SK-N-SH treated with all-trans-retinoic acid at 6 μM for 48 hours (cell line): ENCODE results near the gene NRARP.

Experiments
- ATAC-seq: fragments of 200-7000 bp; cut with Tn5 transposase; 3 replicates; pipeline ENCODE4 v1.9.1; 2020; ENCODE audit warnings: mild to moderate bottlenecking, moderate library complexity
- ARNTL ChIP-seq: fragments of 450-650 bp; formaldehyde crosslinking; IDR thresholded peaks from 2 replicates; pipeline ENCODE4 v1.5.0; 2020; ENCODE audit warnings: low read depth, mild to moderate bottlenecking, moderate library complexity, borderline replicate concordance
- BACH2 ChIP-seq: fragments of 250-450 bp; sonication (Bioruptor Pico); IDR thresholded peaks from 2 replicates; pipeline ENCODE4 v1.9.0; 2021; ENCODE audit warnings: mild to moderate bottlenecking, borderline replicate concordance
- CREB5 ChIP-seq: fragments of 250-450 bp; sonication (Bioruptor Pico); IDR thresholded peaks from 2 replicates; pipeline ENCODE4 v1.5.1; 2020; ENCODE audit warnings: low read depth, mild to moderate bottlenecking, moderate library complexity
- CSDC2 ChIP-seq: fragments of 250-450 bp; sonication (Bioruptor Pico); IDR thresholded peaks from 2 replicates; pipeline ENCODE4 v1.5.0; 2020; ENCODE audit warnings: mild to moderate bottlenecking, moderate library complexity
- CSRNP3 ChIP-seq: fragments of 250-450 bp; sonication (Bioruptor Pico); IDR thresholded peaks from 2 replicates; pipeline ENCODE4 v1.5.1; 2021; ENCODE audit warnings: mild to moderate bottlenecking, moderate library complexity
- GLIS3 ChIP-seq: fragments of 250-450 bp; sonication (Bioruptor Pico); IDR thresholded peaks from 2 replicates; pipeline ENCODE4 v1.5.0; 2020; ENCODE audit warnings: mild to moderate bottlenecking, moderate library complexity
- OSR1 ChIP-seq: fragments of 250-450 bp; sonication (Bioruptor Pico); IDR thresholded peaks from 2 replicates; pipeline ENCODE4 v1.8.0; 2022; ENCODE audit warnings: moderate library complexity, mild to moderate bottlenecking, inconsistent platforms
- PATZ1 ChIP-seq: fragments of 250-450 bp; sonication (Bioruptor Pico); IDR thresholded peaks from 2 replicates; pipeline ENCODE4 v1.8.0; 2020; ENCODE audit warnings: mild to moderate bottlenecking, moderate library complexity, borderline replicate concordance
- POU6F1 ChIP-seq: fragments of 250-450 bp; sonication (Bioruptor Pico); IDR thresholded peaks from 2 replicates; pipeline ENCODE4 v1.8.0; 2021; ENCODE audit warnings: low read depth, mild to moderate bottlenecking, moderate library complexity, borderline replicate concordance
- PPARA ChIP-seq: fragments of 250-450 bp; sonication (Bioruptor Pico); IDR thresholded peaks from 2 replicates; pipeline ENCODE4 v1.5.0; 2020; ENCODE audit warnings: mild to moderate bottlenecking, borderline replicate concordance
- RARB ChIP-seq: fragments of 250-450 bp; sonication (Bioruptor Pico); IDR thresholded peaks from 2 replicates; pipeline ENCODE4 v1.8.0; 2021; ENCODE audit warnings: mild to moderate bottlenecking, moderate library complexity
- SNAI2 ChIP-seq: fragments of 250-450 bp; sonication (Bioruptor Pico); IDR thresholded peaks from 2 replicates; pipeline ENCODE4 v1.5.0; 2020; ENCODE audit warnings: mild to moderate bottlenecking, moderate library complexity
- TCF4 ChIP-seq: fragments of 250-450 bp; sonication (Bioruptor Pico); IDR thresholded peaks from 2 replicates; pipeline ENCODE4 v1.8.0; 2021; ENCODE audit warnings: mild to moderate bottlenecking, moderate library complexity, borderline replicate concordance
- ZC3H10 ChIP-seq: fragments of 250-450 bp; sonication (Bioruptor Pico); IDR thresholded peaks from 2 replicates; pipeline ENCODE4 v1.5.1; 2021; ENCODE audit warnings: mild to moderate bottlenecking, moderate library complexity
- ZFP3 ChIP-seq: fragments of 250-450 bp; sonication (Bioruptor Pico); IDR thresholded peaks from 2 replicates; pipeline ENCODE4 v1.5.0; 2020; ENCODE audit warnings: mild to moderate bottlenecking, moderate library complexity
- ZFP30 ChIP-seq: fragments of 450-650 bp; formaldehyde crosslinking; IDR thresholded peaks from 2 replicates; pipeline ENCODE4 v1.5.0; 2022; ENCODE audit warnings: mild to moderate bottlenecking, moderate library complexity
- ZNF565 ChIP-seq: fragments of 450-650 bp; formaldehyde crosslinking; conservative IDR thresholded peaks from 2 replicates; pipeline ENCODE4 v1.5.0; 2020; ENCODE audit warnings: low read depth, mild to moderate bottlenecking, moderate library complexity
- ZNF70 ChIP-seq: fragments of 450-650 bp; formaldehyde crosslinking; IDR thresholded peaks from 2 replicates; pipeline ENCODE4 v1.5.0; 2020; ENCODE audit warnings: mild to moderate bottlenecking, moderate library complexity
- ZNF8 ChIP-seq: fragments of 450-650 bp; formaldehyde crosslinking; IDR thresholded peaks from 2 replicates; pipeline ENCODE4 v1.5.0; 2020; ENCODE audit warnings: mild to moderate bottlenecking, moderate library complexity

The NRARP gene

DNA sequence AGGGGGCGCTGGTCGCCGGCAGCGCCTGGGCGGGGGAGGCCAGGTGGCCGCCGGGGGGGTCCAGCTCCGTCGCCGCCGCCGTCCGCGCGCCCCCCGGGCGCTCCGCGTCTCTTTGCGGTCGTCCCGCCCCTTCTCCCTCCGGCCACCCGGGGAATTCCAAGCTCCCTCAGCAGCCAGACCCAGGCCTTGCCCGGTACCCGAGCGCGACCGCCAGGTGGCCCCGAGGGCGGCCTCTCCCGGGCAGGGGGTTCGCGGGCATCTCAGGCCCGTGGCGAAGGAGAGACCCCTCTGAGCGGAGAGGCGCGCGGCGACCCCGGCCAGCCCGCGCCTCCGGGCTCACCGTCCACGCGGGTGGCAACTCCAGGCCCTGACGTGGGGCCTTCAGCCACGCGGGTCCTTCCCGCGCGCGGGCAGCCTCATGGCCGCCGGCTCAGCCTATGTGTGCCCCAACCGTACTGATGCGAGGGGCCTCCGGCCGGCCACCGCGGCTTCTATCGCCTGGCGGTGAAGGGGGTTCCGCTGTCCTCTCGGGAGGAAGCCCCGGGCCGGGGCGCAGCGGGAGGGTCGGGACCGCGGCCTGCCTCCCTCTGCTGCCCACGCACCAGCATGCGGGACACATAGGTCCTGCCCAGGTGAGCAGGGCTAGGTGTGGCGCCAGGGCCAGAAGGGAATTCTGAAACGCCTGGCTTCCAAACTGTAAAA, 529 bp upstream of the NRARP start:
- TF ChIP-seq PATZ1 (CRISPR knock-in tag) (no peak), RARB (CRISPR knock-in tag) (no peak), ZNF565 (CRISPR knock-in tag) (no peak), POU6F1 (CRISPR knock-in tag) (no peak), PPARA (CRISPR knock-in tag) (no peak), CREB5 (CRISPR knock-in tag) (no peak), ZC3H10 (CRISPR knock-in tag) (no peak), ZFP30 (CRISPR knock-in tag) (no peak), SNAI2 (no peak), ZNF8 (CRISPR knock-in tag) (no peak), CSRNP3 (CRISPR knock-in tag) (no peak), CSDC2 (CRISPR knock-in tag) (no peak), GLIS3 (CRISPR knock-in tag) (no peak), ZFP3 (CRISPR knock-in tag) (no peak), OSR1 (no peak), BACH2 (no peak), ARNTL (no peak), TCF4 (no peak)
- peak; percentile 62 for ATAC-seq

GRCh38 chr9:137301081-137301947, 757 bp downstream of the NRARP start:
- peak; percentile 48 for ATAC-seq

More at GRCh38 chr9:137301081-137301947, 757 bp downstream of the NRARP start:
- TF ChIP-seq ZNF8 (CRISPR knock-in tag): no peak
- TF ChIP-seq CREB5 (CRISPR knock-in tag): no peak
- TF ChIP-seq GLIS3 (CRISPR knock-in tag): no peak
- TF ChIP-seq ZNF70 (CRISPR knock-in tag): no peak
- no peak for TF ChIP-seq ZC3H10 (CRISPR knock-in tag)
- no peak for TF ChIP-seq SNAI2
- TF ChIP-seq TCF4: no peak
- no peak for TF ChIP-seq PATZ1 (CRISPR knock-in tag)
